HL-60 (cell line): ENCODE results near the gene TBCK.

Source experiments
- DNase-seq, 2 experiments: peaks; one replicate each; pipeline ENCODE4 v3.0.0-alpha.2; 2010 to 2020; ENCODE audit warnings: low read depth in 1 of 2, low spot score in 1 of 2
- H3K27ac ChIP-seq: fragments of 250-450 bp; sonication (Bioruptor Pico); replicated peaks from 2 replicates; pipeline ENCODE4 v1.5.1; 2020; ENCODE audit warnings: mild to moderate bottlenecking, moderate library complexity
- H3K27me3 ChIP-seq: fragments of 250-450 bp; sonication (Bioruptor Pico); 2 replicates; pipeline ENCODE4 v1.5.1; 2021; ENCODE audit warnings: mild to moderate bottlenecking, moderate library complexity; ENCODE audit not compliant: insufficient read depth, poor library complexity, severe bottlenecking
- H3K4me3 ChIP-seq: replicated peaks from 2 replicates; pipeline ENCODE4 v1.5.1; 2011; ENCODE audit warnings: mild to moderate bottlenecking, control low read depth, low read length; ENCODE audit not compliant: insufficient read depth
- CTCF ChIP-seq: IDR thresholded peaks from one replicate; pipeline ENCODE4 v1.5.1; 2011; ENCODE audit warnings: low read length, control low read depth, inconsistent platforms; ENCODE audit not compliant: insufficient read depth
- GABPA ChIP-seq: IDR thresholded peaks from 2 replicates; pipeline ENCODE4 v1.6.1; 2012; ENCODE audit warnings: low read depth
- POLR2AphosphoS5 ChIP-seq: IDR thresholded peaks from 2 replicates; pipeline ENCODE4 v1.6.1; 2012; ENCODE audit warnings: low read depth
- REST ChIP-seq: IDR thresholded peaks from 2 replicates; pipeline ENCODE4 v1.6.1; 2012; ENCODE audit warnings: low read depth; ENCODE audit not compliant: insufficient replicate concordance
- SPI1 ChIP-seq: IDR thresholded peaks from 2 replicates; pipeline ENCODE4 v1.6.1; 2012; ENCODE audit warnings: low read depth, mild to moderate bottlenecking, borderline replicate concordance

TBCK gene

GRCh38 chr4:106046083-106046482 is 269.9 kb downstream of the TBCK start:
- no peak overlapping the region for H3K27ac ChIP-seq
- no peak for TF ChIP-seq SPI1
- no peak for TF ChIP-seq POLR2AphosphoS5

GRCh38 chr4:106041294-106042002 is 274.6 kb downstream of the TBCK start:
- Histone ChIP-seq H3K27ac (no peak overlapping the region), H3K4me3 (no peak overlapping the region), H3K27me3 (no peaks in the 10 kb centered on the region)
- DNase-seq, result no peak
- TF ChIP-seq GABPA (no peak), CTCF (no peak), REST (no peak), SPI1 (no peak), POLR2AphosphoS5 (no peak)

More at GRCh38 chr4:106046083-106046482, 269.9 kb downstream of the TBCK start:
- DNase-seq, result no peak
- Histone ChIP-seq H3K4me3 (no peak overlapping the region), H3K27me3 (no peaks in the 10 kb centered on the region)

GRCh38 chr4:106039796-106040195 is 276.2 kb downstream of the TBCK start:
- TF ChIP-seq GABPA (no peak), SPI1 (no peak), POLR2AphosphoS5 (no peak), CTCF (no peak), REST (no peak)
- no peak overlapping the region for H3K27ac ChIP-seq
- no peak overlapping the region for H3K4me3 ChIP-seq
- DNase-seq, result no peak
- no peaks in the 10 kb centered on the region for H3K27me3 ChIP-seq

GRCh38 chr4:106038908-106039307 is 277.1 kb downstream of the TBCK start:
- no peak for TF ChIP-seq GABPA
- no peak for TF ChIP-seq CTCF
- no peak for TF ChIP-seq POLR2AphosphoS5
- Histone ChIP-seq H3K27ac (no peak overlapping the region), H3K27me3 (no peaks in the 10 kb centered on the region), H3K4me3 (no peak overlapping the region)
- DNase-seq, result no peak
